Retinal pigment epithelial cell (primary cell): ENCODE measurements around the gene POU6F2.

Source experiments
- DNase-seq: peaks from one replicate; pipeline ENCODE4 v3.0.0-alpha.2; 2010; ENCODE audit warnings: low read depth
- H3K4me3 ChIP-seq: 2 replicates; pipeline ENCODE4 v1.5.1; 2011; ENCODE audit warnings: mild to moderate bottlenecking, low read length, control low read depth, moderate library complexity
- TF ChIP-seq, protein P1 (sequence below): conservative IDR thresholded peaks from 2 replicates; pipeline ENCODE4 v1.5.1; 2011; ENCODE audit warnings: low read depth, low read length, control low read depth, inconsistent platforms

The POU6F2 gene

DNA sequence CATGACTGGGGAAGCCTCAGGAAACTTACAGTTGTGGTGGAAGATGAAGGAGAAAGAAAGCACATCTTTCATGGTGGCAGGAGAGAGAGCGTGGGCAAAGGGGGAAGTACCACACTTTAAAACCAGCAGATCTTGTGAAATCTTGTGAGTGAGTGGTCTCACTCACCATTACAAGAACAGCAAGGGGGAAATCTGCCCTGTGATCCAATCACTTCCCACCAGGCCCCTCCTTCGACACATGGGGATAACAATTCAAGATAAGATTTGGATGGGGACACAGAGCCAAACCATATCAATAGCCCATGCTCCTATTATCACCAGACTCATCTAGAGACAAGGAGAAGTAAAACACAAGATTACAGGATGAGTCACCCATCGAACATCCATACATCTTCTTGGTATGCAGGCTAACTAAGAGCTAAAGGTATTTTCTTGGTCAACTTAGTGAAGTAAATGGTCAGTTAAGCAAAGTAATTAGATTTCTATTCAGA lies 533.2 kb downstream of the POU6F2 start:
- peak; percentile 50 for DNase-seq
- TF ChIP-seq, protein P1, sequence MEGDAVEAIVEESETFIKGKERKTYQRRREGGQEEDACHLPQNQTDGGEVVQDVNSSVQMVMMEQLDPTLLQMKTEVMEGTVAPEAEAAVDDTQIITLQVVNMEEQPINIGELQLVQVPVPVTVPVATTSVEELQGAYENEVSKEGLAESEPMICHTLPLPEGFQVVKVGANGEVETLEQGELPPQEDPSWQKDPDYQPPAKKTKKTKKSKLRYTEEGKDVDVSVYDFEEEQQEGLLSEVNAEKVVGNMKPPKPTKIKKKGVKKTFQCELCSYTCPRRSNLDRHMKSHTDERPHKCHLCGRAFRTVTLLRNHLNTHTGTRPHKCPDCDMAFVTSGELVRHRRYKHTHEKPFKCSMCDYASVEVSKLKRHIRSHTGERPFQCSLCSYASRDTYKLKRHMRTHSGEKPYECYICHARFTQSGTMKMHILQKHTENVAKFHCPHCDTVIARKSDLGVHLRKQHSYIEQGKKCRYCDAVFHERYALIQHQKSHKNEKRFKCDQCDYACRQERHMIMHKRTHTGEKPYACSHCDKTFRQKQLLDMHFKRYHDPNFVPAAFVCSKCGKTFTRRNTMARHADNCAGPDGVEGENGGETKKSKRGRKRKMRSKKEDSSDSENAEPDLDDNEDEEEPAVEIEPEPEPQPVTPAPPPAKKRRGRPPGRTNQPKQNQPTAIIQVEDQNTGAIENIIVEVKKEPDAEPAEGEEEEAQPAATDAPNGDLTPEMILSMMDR: no peak
- H3K4me3 ChIP-seq: no peak overlapping the region

DNA sequence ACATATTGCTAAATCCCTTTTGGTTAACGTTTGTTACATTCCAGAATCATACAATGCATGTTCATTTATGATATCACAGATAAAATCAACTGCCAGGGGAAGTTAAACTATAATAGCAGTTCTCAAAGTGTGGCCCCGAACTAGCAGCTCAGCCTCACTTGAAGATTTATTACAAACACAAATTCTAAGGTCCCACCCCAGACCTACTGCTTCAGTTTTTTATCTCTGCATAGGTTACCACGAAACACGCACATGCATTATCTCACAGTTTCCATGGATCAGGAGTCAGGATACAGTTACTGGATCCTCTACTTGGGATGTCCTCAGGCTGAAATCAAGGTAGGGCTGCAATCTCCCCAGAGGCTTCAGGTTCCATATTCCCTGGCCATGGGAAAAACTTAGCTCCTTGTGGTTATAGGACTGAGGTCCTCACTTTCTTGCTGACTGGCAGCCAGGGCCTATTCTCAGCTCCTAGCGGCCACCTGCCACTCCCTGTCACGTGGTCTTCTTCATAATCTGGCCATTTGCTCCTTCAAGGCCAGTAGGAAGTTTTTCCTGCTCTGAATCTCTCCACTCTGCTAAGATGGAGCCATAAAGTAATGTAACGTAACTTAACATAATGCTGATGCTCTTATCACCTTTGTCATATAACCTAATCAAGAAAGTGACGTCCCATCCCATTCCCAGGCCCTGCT lies 538.0 kb downstream of the POU6F2 start:
- TF ChIP-seq, protein P1: no peak
- DNase-seq: no peak
- H3K4me3 ChIP-seq: no peak overlapping the region

DNA sequence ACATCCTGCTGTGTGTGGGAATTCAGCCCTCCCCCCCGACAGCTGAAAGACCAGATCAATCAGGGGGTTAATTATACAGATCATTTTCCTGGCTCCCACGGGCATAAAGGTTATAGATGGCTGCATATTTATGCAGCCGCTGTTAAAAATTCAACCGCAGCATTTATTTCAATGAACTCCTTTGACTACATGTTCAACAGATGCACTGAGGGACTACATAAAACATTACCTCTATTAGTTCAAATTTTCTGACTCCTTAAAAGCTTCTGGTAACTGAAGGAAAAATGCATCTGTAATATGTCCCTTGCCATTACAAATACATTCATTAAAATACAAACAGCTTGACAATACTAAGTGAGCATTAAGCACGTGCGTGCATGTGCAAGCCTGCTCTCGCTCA lies 538.8 kb downstream of the POU6F2 start:
- H3K4me3 ChIP-seq: no peak overlapping the region
- DNase-seq: no peak
- TF ChIP-seq, protein P1: no peak

DNA sequence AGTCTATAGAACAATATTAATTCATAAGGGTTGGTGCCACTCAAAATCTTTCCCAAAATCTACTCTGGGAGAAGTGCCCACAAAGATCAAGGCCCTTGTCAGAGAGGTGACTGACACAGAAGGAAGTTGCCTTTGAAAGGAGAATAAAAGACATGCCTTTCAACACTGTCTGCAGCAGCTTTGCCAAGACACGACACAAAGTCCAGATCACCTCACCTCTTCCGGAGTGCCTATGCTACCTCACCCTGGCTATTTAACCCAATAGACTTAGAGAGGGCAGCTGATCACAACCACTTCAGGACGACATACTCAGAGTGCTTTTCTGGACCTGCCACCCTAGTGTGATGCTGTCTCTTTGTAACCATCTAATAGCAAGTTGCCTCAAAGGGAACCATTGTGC lies 539.5 kb downstream of the POU6F2 start:
- H3K4me3 ChIP-seq: no peak overlapping the region
- no peak for DNase-seq
- TF ChIP-seq, protein P1: no peak
